Measurements from ENCODE around the gene ZSCAN2.

The ZSCAN2 gene

DNA sequence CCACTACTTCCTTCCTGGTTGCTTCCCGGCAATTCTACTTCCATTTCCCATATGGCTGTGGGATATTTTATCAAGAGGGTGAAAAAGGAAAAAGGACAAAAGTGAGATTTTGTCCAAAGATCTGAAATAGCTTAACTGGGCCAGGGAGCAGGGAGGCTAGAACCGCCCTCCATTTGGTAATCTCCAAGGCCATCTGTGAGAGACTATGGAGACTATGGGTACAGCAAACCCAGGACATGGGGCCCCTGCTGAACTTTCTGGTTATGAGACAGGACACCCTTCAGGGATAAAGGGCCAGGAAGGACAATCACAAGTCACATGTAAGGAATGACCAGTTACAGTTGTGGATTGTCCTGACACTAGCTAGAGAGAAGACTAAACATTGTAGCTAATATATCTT, 24.3 kb downstream of the ZSCAN2 start:
- WGBS (ENCODE audit: extremely low coverage, insufficient coverage, insufficient read length) = no CpG with 5 or more reads among the region's 2 CpGs
- Histone ChIP-seq H2BK5ac (ENCODE audit: low read depth, low read length, poor library complexity) (no peak overlapping the region), H4K91ac (ENCODE audit: low read depth, low read length) (no peak overlapping the region), H4K12ac (ENCODE audit: low read depth, low read length) (no peak overlapping the region), H3K36me3 (ENCODE audit: control insufficient read depth in 1 of 2, insufficient read depth in 2 of 2, low read length in 2 of 2) (peaks cover 28% of the 10 kb centered on the region in 2 experiments), H2AFZ (ENCODE audit: insufficient read depth, low read length, poor library complexity) (no peak overlapping the region), H3K4me1 (ENCODE audit: control insufficient read depth in 1 of 2, insufficient read depth in 2 of 2, low read length in 2 of 2) (no peaks in the 10 kb centered on the region), H4K8ac (ENCODE audit: low read depth, low read length) (no peak overlapping the region), H2BK12ac (ENCODE audit: low read length) (no peak overlapping the region), H3K14ac (ENCODE audit: low read length) (no peak overlapping the region), H3K79me2 (ENCODE audit: control insufficient read depth, insufficient read depth, low read length, poor library complexity) (no peaks in the 10 kb centered on the region), H3K4ac (ENCODE audit: low read depth, low read length) (no peak overlapping the region), H3K4me2 (ENCODE audit: low read length) (no peak overlapping the region), H3K9me3 (ENCODE audit: insufficient read depth, low read depth, low read length) (peaks cover 24% of the 10 kb centered on the region), H3K18ac (ENCODE audit: low read length) (no peak overlapping the region), H3K9ac (ENCODE audit: low read length) (no peak overlapping the region), H3K79me1 (ENCODE audit: low read length) (no peaks in the 10 kb centered on the region), H3K23ac (ENCODE audit: low read length) (no peak overlapping the region), H3K27ac (ENCODE audit: low read depth, low read length) (no peak overlapping the region), H2AK5ac (ENCODE audit: low read length) (no peak overlapping the region), H3K4me3 (ENCODE audit: low read depth, low read length) (no peak overlapping the region), H2BK120ac (ENCODE audit: insufficient read depth, low read length, poor library complexity) (no peak overlapping the region), H3K27me3 (ENCODE audit: insufficient read depth, low read length) (no peaks in the 10 kb centered on the region)
- no peak for DNase-seq

- Histone ChIP-seq H3K27ac (ENCODE audit: low read depth, low read length) (no peak overlapping the region), H2BK12ac (ENCODE audit: low read length) (no peak overlapping the region), H2BK5ac (ENCODE audit: low read depth, low read length, poor library complexity) (no peak overlapping the region), H3K27me3 (ENCODE audit: insufficient read depth, low read length) (no peaks in the 10 kb centered on the region), H3K14ac (ENCODE audit: low read length) (no peak overlapping the region), H2BK120ac (ENCODE audit: insufficient read depth, low read length, poor library complexity) (no peak overlapping the region), H3K4me3 (ENCODE audit: low read depth, low read length) (no peak overlapping the region), H3K9ac (ENCODE audit: low read length) (no peak overlapping the region), H2AK5ac (ENCODE audit: low read length) (no peak overlapping the region), H3K9me3 (ENCODE audit: insufficient read depth, low read depth, low read length) (peaks cover 2% of the 10 kb centered on the region), H3K18ac (ENCODE audit: low read length) (no peak overlapping the region), H4K91ac (ENCODE audit: low read depth, low read length) (no peak overlapping the region), H3K79me2 (ENCODE audit: control insufficient read depth, insufficient read depth, low read length, poor library complexity) (peaks cover 3% of the 10 kb centered on the region), H2AFZ (ENCODE audit: insufficient read depth, low read length, poor library complexity) (no peak overlapping the region), H3K4me1 (ENCODE audit: control insufficient read depth in 1 of 2, insufficient read depth in 2 of 2, low read length in 2 of 2) (peaks cover 9 to 15% of the 10 kb centered on the region in 2 experiments), H4K12ac (ENCODE audit: low read depth, low read length) (no peak overlapping the region), H3K23ac (ENCODE audit: low read length) (no peak overlapping the region), H3K4me2 (ENCODE audit: low read length) (no peak overlapping the region), H3K79me1 (ENCODE audit: low read length) (peaks cover 3% of the 10 kb centered on the region), H4K8ac (ENCODE audit: low read depth, low read length) (no peak overlapping the region), H3K36me3 (ENCODE audit: control insufficient read depth in 1 of 2, insufficient read depth in 2 of 2, low read length in 2 of 2) (peaks cover 0 to 3% of the 10 kb centered on the region in 2 experiments), H3K4ac (ENCODE audit: low read depth, low read length) (no peak overlapping the region)
- DNase-seq = no peak
- WGBS (ENCODE audit: extremely low coverage, insufficient coverage, insufficient read length) = no CpG with 5 or more reads among the region's 9 CpGs
Measured at GRCh38 chr15:84629033-84629432, 28.2 kb downstream of the ZSCAN2 start.

DNA sequence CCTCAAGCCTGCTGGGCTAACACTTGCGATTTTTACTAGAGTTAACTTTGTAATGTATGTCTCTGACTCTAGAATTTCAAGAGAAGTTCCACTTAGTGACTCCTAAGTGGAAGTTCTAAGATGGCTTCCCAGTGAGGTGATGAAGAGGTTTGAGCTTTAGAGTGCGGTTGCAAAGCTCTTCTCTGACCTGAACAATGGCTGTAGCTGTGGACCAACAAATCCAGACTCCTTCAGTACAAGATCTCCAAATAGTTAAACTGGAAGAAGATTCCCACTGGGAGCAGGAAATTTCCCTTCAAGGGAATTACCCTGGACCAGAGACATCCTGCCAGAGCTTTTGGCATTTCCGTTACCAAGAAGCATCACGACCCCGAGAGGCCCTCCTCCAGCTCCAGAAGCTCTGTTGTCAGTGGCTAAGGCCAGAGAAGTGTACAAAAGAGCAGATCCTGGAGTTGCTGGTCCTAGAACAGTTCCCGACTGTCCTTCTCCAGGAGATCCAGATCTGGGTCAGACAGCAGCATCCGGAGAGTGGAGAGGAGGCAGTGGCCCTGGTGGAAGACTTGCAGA, 31.0 kb downstream of the ZSCAN2 start:
- Histone ChIP-seq H3K4ac (ENCODE audit: low read depth, low read length) (no peak overlapping the region), H2BK12ac (ENCODE audit: low read length) (no peak overlapping the region), H3K14ac (ENCODE audit: low read length) (peak overlapping the region; percentile 75), H3K27ac (ENCODE audit: low read depth, low read length) (no peak overlapping the region), H2AFZ (ENCODE audit: insufficient read depth, low read length, poor library complexity) (peak overlapping the region; percentile 92), H3K9ac (ENCODE audit: low read length) (peak overlapping the region; percentile 25), H3K23ac (ENCODE audit: low read length) (no peak overlapping the region), H3K27me3 (ENCODE audit: insufficient read depth, low read length) (no peaks in the 10 kb centered on the region), H2AK5ac (ENCODE audit: low read length) (no peak overlapping the region), H3K4me1 (ENCODE audit: control insufficient read depth in 1 of 2, insufficient read depth in 2 of 2, low read length in 2 of 2) (peaks cover 9 to 16% of the 10 kb centered on the region in 2 experiments), H3K4me3 (ENCODE audit: low read depth, low read length) (peak overlapping the region; percentile 69), H3K79me2 (ENCODE audit: control insufficient read depth, insufficient read depth, low read length, poor library complexity) (peaks cover 3% of the 10 kb centered on the region), H4K91ac (ENCODE audit: low read depth, low read length) (peak overlapping the region; percentile 42), H3K79me1 (ENCODE audit: low read length) (peaks cover 3% of the 10 kb centered on the region), H4K12ac (ENCODE audit: low read depth, low read length) (peak overlapping the region; percentile 89), H3K18ac (ENCODE audit: low read length) (no peak overlapping the region), H3K36me3 (ENCODE audit: control insufficient read depth in 1 of 2, insufficient read depth in 2 of 2, low read length in 2 of 2) (no peaks in the 10 kb centered on the region), H2BK120ac (ENCODE audit: insufficient read depth, low read length, poor library complexity) (no peak overlapping the region), H3K4me2 (ENCODE audit: low read length) (peak overlapping the region; percentile 68), H3K9me3 (ENCODE audit: insufficient read depth, low read depth, low read length) (peaks cover 2% of the 10 kb centered on the region), H2BK5ac (ENCODE audit: low read depth, low read length, poor library complexity) (no peak overlapping the region), H4K8ac (ENCODE audit: low read depth, low read length) (peak overlapping the region; percentile 97)
- no CpG with 5 or more reads among the region's 7 CpGs for WGBS (ENCODE audit: extremely low coverage, insufficient coverage, insufficient read length)
- no peak for DNase-seq

DNA sequence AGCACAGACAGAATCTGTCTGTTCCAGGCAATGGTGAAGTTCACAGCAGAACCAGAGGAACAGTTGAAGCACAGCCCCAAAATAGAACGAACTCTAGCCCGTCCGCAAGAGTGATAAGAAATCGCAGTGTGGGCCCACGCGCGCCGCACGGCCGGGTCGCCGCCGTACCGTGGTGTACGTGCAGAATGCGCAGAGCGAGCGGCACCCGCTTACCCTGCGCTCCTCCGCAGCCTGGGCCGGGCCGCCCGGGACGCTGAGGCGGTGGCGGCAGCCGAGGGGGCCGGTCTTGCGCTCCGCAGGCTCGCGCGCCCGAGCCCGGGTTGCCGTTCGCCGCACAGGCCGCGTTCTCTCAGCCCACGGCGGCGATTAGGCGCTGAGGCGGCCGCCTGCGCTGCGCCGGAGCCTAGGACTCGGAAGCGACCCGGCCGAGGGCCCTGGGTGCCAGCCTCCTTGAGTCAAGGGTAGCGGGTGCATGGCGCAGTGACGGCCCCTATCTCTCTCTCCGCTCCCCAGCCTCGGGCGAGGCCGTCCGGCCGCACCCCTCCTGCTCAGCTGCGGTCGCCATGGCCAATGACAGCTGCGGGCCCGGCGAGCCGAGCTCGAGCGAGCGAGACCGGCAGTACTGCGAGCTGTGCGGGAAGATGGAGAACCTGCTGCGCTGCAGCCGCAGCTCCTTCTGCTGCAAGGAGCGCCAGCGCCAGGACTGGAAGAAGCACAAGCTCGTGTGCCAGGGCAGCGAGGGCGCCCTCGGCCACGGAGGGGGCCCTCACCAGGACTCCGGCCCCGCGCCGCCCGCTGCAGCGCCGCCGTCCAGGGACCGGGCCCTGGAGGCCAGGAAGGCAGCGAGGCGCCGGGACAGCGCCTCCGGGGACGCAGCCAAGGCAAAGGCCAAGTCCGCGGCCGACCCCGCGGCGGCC, 32.8 kb downstream of the ZSCAN2 start:
- Histone ChIP-seq H3K23ac (ENCODE audit: low read length) (no peak overlapping the region), H3K4me3 (ENCODE audit: low read depth, low read length) (peak overlapping the region; percentile 67), H4K91ac (ENCODE audit: low read depth, low read length) (no peak overlapping the region), H3K4me1 (ENCODE audit: control insufficient read depth in 1 of 2, insufficient read depth in 2 of 2, low read length in 2 of 2) (peaks cover 9 to 16% of the 10 kb centered on the region in 2 experiments), H3K27me3 (ENCODE audit: insufficient read depth, low read length) (no peaks in the 10 kb centered on the region), H3K4me2 (ENCODE audit: low read length) (peak overlapping the region; percentile 98), H2BK12ac (ENCODE audit: low read length) (no peak overlapping the region), H2AK5ac (ENCODE audit: low read length) (no peak overlapping the region), H2BK120ac (ENCODE audit: insufficient read depth, low read length, poor library complexity) (no peak overlapping the region), H3K14ac (ENCODE audit: low read length) (peak overlapping the region; percentile 39), H2BK5ac (ENCODE audit: low read depth, low read length, poor library complexity) (no peak overlapping the region), H3K9ac (ENCODE audit: low read length) (peak overlapping the region; percentile 76), H4K12ac (ENCODE audit: low read depth, low read length) (no peak overlapping the region), H3K79me1 (ENCODE audit: low read length) (peaks cover 3% of the 10 kb centered on the region), H3K18ac (ENCODE audit: low read length) (peak overlapping the region; percentile 37), H3K4ac (ENCODE audit: low read depth, low read length) (no peak overlapping the region), H2AFZ (ENCODE audit: insufficient read depth, low read length, poor library complexity) (peak overlapping the region; percentile 43), H4K8ac (ENCODE audit: low read depth, low read length) (peak overlapping the region; percentile 50), H3K79me2 (ENCODE audit: control insufficient read depth, insufficient read depth, low read length, poor library complexity) (peaks cover 3% of the 10 kb centered on the region), H3K9me3 (ENCODE audit: insufficient read depth, low read depth, low read length) (peaks cover 2% of the 10 kb centered on the region), H3K27ac (ENCODE audit: low read depth, low read length) (no peak overlapping the region), H3K36me3 (ENCODE audit: control insufficient read depth in 1 of 2, insufficient read depth in 2 of 2, low read length in 2 of 2) (peaks cover 0 to 2% of the 10 kb centered on the region in 2 experiments)
- peak; percentile 87 to 89 for DNase-seq
- no CpG with 5 or more reads among the region's 105 CpGs for WGBS (ENCODE audit: extremely low coverage, insufficient coverage, insufficient read length)

All from trophoblast cell (in vitro differentiated cells and primary cell).